Measurements from ENCODE around the gene MMP12.
"Not testable (repeated sequence)": the region's sequence is repeated elsewhere in the genome, so short reads cannot be mapped to it uniquely, and the experiment has no call there.

The MMP12 gene

GRCh38 chr11:102874852-102875251 lies at the start of gene MMP12:
Gene MMP12 (minus strand): TSS chr11:102874982. CDS start chr11:102874937, 45 bp downstream.
- ATAC-seq = no peak
- no peaks in the 10 kb centered on the region for H3K4me1 Mint-ChIP-seq
- no peaks in the 10 kb centered on the region for H3K27me3 Mint-ChIP-seq
- H3K36me3 Mint-ChIP-seq = no peaks in the 10 kb centered on the region
- H3K27ac Mint-ChIP-seq = no peak within 1 kb of the TSS
- no peak within 1 kb of the TSS for H3K4me3 Mint-ChIP-seq
- no peaks in the 10 kb centered on the region for H3K9me3 Mint-ChIP-seq

DNA sequence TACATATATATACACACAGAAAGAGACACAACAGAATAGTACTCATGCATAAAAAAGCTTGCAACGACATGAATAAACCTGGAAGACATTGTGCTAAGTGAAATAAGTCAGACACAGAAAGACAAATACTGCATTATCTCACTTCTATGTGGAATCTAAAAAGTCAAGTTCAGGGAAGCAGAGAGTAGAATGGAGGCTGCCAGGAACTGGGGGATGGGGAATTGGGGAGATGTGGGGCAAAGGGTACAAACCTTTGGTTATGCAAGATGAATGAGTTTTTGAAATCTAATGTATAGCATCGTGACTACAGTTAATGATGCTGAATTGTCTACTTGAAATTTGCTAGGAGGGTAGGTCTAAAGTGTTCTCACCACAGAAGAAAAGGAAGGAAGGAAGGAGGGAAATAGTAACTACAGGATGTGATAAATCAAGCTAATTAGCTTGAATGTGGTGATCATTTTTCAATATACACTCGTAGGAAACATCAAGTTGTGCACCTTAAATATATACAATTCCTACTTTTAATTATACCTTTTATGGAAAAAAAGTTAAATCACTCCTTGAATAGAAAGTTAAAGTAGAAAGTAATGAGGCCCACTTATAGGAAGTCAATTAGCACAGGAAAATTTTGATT lies 46.9 kb upstream of the MMP12 start:
- Mint-ChIP-seq H3K9me3 (peaks cover 3% of the 10 kb centered on the region), H3K4me1 (peaks cover 12% of the 10 kb centered on the region), H3K4me3 (no peak overlapping the region), H3K27me3 (peaks cover 5% of the 10 kb centered on the region), H3K27ac (no peak overlapping the region), H3K36me3 (no peaks in the 10 kb centered on the region)
- no peak for ATAC-seq

- peak; percentile 79 for ATAC-seq
- no peaks in the 10 kb centered on the region for H3K36me3 Mint-ChIP-seq
- H3K27ac Mint-ChIP-seq = no peak overlapping the region
- H3K9me3 Mint-ChIP-seq = peaks cover 3% of the 10 kb centered on the region
- peaks cover 12% of the 10 kb centered on the region for H3K4me1 Mint-ChIP-seq
- peaks cover 8% of the 10 kb centered on the region for H3K27me3 Mint-ChIP-seq
- H3K4me3 Mint-ChIP-seq = no peak overlapping the region
Observed at GRCh38 chr11:102920118-102920684, 45.4 kb upstream of the MMP12 start.

DNA sequence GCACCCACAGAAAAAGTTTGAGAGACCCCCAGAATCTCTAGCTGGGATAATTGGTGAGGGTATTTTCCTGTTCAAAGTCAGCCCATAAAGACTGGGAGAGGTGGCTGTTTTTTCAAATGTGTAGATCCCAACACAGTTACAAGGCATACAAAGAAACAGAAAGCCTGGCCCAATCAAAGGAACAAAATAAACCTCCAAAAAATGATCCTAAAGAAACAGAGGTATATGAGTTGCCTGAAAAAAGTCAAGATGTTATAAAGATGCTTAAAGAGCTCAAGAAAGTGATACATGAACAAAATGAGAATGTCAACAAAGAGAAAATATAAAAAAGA lies 40.2 kb upstream of the MMP12 start:
- Mint-ChIP-seq H3K27ac (no peak overlapping the region), H3K9me3 (peaks cover 3% of the 10 kb centered on the region), H3K4me1 (peaks cover 5% of the 10 kb centered on the region), H3K27me3 (peaks cover 8% of the 10 kb centered on the region), H3K36me3 (no peaks in the 10 kb centered on the region), H3K4me3 (no peak overlapping the region)
- no peak for ATAC-seq

GRCh38 chr11:102914238-102915043 lies 39.7 kb upstream of the MMP12 start:
- Mint-ChIP-seq H3K27ac (no peak overlapping the region), H3K4me3 (no peak overlapping the region), H3K27me3 (peaks cover 11% of the 10 kb centered on the region), H3K36me3 (no peaks in the 10 kb centered on the region), H3K4me1 (no peaks in the 10 kb centered on the region), H3K9me3 (peaks cover 3% of the 10 kb centered on the region)
- no peak for ATAC-seq

GRCh38 chr11:102912482-102912830 lies 37.7 kb upstream of the MMP12 start:
- H3K4me1 Mint-ChIP-seq = no peaks in the 10 kb centered on the region
- peaks cover 27% of the 10 kb centered on the region for H3K27me3 Mint-ChIP-seq
- no peak for ATAC-seq
- H3K9me3 Mint-ChIP-seq = no peaks in the 10 kb centered on the region
- no peak overlapping the region for H3K4me3 Mint-ChIP-seq
- H3K27ac Mint-ChIP-seq = no peak overlapping the region
- H3K36me3 Mint-ChIP-seq = no peaks in the 10 kb centered on the region

DNA sequence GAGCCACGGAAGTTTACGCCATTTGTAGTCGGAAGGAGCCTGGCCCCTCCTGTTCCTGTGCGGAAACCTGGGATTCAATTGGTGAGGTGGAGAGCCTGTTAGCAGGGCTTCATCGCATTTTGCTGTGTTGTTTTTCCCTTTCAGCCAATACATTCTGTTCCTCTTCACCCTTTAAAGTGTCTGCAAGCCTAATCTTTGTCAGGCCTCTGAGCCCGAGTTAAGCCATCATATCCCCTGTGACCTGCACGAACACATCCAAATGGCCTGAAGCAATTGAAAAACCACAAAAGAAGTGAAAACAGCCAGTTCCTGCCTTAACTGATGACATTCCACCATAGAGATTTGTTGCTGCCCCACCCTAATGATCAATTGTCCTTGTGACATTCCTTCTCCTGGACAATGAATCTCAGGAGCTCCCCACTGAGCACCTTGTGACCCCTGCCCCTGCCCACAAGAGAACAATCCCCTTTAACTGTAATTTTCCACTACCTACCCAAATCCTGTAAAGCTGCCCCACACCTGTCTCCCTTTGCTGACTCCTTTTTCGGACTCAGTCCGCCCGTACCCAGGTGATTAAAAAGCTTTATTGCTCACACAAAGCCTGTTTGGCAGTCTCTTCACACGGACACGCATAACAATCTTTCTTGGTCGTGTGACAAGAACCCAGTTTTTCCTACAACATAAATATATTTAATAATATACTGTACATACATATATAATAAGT lies 37.1 kb upstream of the MMP12 start:
- Mint-ChIP-seq H3K9me3 (no peaks in the 10 kb centered on the region), H3K4me1 (no peaks in the 10 kb centered on the region), H3K4me3 (no peak overlapping the region), H3K27me3 (peaks cover 24% of the 10 kb centered on the region), H3K36me3 (no peaks in the 10 kb centered on the region), H3K27ac (no peak overlapping the region)
- ATAC-seq = no peak

DNA sequence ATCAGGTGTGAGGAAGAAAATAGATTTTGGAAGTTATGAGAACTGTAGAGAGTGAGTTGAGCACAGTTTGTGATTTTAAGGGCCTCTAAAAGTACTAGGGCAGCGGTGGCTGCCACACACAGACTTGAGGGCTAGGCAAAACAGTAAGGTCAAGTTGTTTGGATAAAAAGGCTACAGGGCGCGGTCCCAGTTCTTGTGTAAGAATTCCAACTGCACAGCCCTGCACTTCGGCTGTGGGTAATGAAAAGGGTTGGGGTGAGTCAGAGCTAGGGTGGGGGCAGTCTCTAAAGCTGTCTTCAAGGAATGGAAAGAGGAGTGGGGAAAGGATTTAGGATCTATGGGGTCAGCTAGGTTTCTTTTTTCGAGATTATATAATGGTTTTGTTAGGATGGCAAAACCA lies 31.1 kb upstream of the MMP12 start:
- not testable (repeated sequence) for H3K4me3 Mint-ChIP-seq, H3K27ac Mint-ChIP-seq, H3K36me3 Mint-ChIP-seq, ATAC-seq, H3K9me3 Mint-ChIP-seq, H3K4me1 Mint-ChIP-seq
- peaks cover 18% of the 10 kb centered on the region for H3K27me3 Mint-ChIP-seq

DNA sequence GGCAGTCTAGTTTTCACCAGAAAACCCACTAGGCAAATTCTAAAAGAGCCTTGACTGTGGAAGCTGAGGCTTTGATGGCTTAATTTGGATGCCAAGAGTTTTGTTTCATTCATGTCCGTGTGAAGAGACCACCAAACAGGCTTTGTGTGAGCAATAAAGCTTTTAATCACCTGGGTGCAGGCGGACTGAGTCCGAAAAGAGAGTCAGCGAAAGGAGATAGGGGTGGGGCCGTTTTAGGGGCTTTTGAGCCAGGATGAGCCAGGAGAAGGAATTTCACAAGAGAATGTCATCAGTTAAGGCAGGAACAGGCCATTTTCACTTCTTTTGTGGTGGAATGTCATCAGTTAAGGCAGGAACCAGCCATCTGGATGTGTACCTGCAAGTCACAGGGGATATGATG lies 29.1 kb upstream of the MMP12 start:
- H3K27me3 Mint-ChIP-seq = peaks cover 20% of the 10 kb centered on the region
- H3K4me1 Mint-ChIP-seq, H3K27ac Mint-ChIP-seq, H3K36me3 Mint-ChIP-seq, H3K4me3 Mint-ChIP-seq, H3K9me3 Mint-ChIP-seq, ATAC-seq: not testable (repeated sequence)

GRCh38 chr11:102900346-102900745 lies 25.6 kb upstream of the MMP12 start:
- Mint-ChIP-seq H3K27me3 (peaks cover 9% of the 10 kb centered on the region), H3K9me3 (peaks cover 3% of the 10 kb centered on the region), H3K36me3 (no peaks in the 10 kb centered on the region), H3K4me3 (no peak overlapping the region), H3K4me1 (no peaks in the 10 kb centered on the region), H3K27ac (no peak overlapping the region)
- ATAC-seq = no peak

GRCh38 chr11:102891736-102892135 lies 17.0 kb upstream of the MMP12 start:
- Mint-ChIP-seq H3K27me3 (peaks cover 15% of the 10 kb centered on the region), H3K9me3 (peaks cover 12% of the 10 kb centered on the region), H3K4me1 (no peaks in the 10 kb centered on the region), H3K27ac (no peak overlapping the region), H3K4me3 (no peak overlapping the region), H3K36me3 (no peaks in the 10 kb centered on the region)
- ATAC-seq = no peak

- Mint-ChIP-seq H3K9me3 (peaks cover 4% of the 10 kb centered on the region), H3K27me3 (peaks cover 15% of the 10 kb centered on the region), H3K4me1 (peaks cover 7% of the 10 kb centered on the region), H3K4me3 (no peak overlapping the region), H3K27ac (no peak overlapping the region), H3K36me3 (no peaks in the 10 kb centered on the region)
- no peak for ATAC-seq
Observed at GRCh38 chr11:102886999-102887398, 12.2 kb upstream of the MMP12 start.

DNA sequence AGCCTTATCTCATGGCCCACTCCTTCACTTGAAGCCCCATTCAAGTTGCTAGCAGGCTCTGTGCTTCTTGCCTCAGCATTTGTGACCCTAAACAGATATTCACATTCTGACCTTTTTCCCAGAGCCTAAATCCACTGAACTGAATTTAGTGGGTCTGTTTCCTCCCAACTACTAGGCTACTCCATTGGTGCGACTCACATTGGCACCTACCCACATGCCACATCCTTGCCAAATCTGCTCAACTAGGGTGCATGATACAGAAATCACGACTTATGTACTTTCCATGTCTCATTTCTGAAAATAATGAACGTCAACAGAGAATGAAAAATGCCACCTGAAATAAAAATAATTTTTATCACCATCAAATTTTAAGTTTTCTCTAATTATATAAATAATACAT lies 8.4 kb upstream of the MMP12 start:
- Mint-ChIP-seq H3K27me3 (no peaks in the 10 kb centered on the region), H3K36me3 (no peaks in the 10 kb centered on the region), H3K4me3 (no peak overlapping the region), H3K9me3 (peaks cover 4% of the 10 kb centered on the region), H3K27ac (no peak overlapping the region), H3K4me1 (peaks cover 7% of the 10 kb centered on the region)
- peak; percentile 22 for ATAC-seq

- H3K4me1 Mint-ChIP-seq = peaks cover 7% of the 10 kb centered on the region
- no peaks in the 10 kb centered on the region for H3K36me3 Mint-ChIP-seq
- H3K4me3 Mint-ChIP-seq = no peak overlapping the region
- H3K9me3 Mint-ChIP-seq = peaks cover 4% of the 10 kb centered on the region
- peak; percentile 79 for ATAC-seq
- no peaks in the 10 kb centered on the region for H3K27me3 Mint-ChIP-seq
- no peak overlapping the region for H3K27ac Mint-ChIP-seq
Observed at GRCh38 chr11:102882389-102883024, 7.7 kb upstream of the MMP12 start.

GRCh38 chr11:102879801-102880200 lies 5.0 kb upstream of the MMP12 start:
- Mint-ChIP-seq H3K4me3 (no peak overlapping the region), H3K9me3 (peaks cover 4% of the 10 kb centered on the region), H3K27ac (no peak overlapping the region), H3K4me1 (peaks cover 7% of the 10 kb centered on the region), H3K36me3 (no peaks in the 10 kb centered on the region), H3K27me3 (no peaks in the 10 kb centered on the region)
- no peak for ATAC-seq

Measured in stimulated activated memory B cell treated with anti-CD40 and anti-IgM and Interleukin-4, amounts not matched to agents 10 μg/mL and 1 μg/mL and 100 μg/mL, for 72 hours (primary cell).